ENCODE data around the gene NAE1.

DNA sequence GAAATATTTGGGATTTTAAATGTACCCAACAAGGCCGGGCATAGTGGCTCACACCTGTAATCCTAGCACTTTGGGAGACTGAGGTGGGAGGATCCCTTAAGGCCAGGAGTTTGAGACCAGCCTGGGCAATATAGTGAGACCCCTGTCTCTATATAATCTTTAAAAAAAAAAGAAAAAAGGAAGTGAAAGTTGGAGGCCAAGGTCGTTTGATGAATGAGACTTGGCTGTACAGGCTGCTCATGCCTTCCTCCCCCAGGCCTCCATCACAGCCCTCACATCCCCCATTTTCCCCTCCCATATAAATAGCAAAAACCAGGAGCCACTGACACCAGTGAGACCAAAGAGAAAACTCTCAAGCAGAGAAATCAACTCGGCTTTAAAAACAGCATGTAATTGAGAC lies 10.1 kb upstream of the NAE1 start:
- TF ChIP-seq RCOR1 (IDR thresholded peaks at IDR 0.05; ENCODE audit: low read depth, low read length) (no peak), ESRRA (IDR thresholded peaks at IDR 0.05; ENCODE audit: borderline replicate concordance, low read length) (no peak), CEBPB (IDR thresholded peaks at IDR 0.05) (no peak), POLR2A (IDR thresholded peaks at IDR 0.05; ENCODE audit: low read length) (no peak)
- TF ChIP-seq, protein P1, sequence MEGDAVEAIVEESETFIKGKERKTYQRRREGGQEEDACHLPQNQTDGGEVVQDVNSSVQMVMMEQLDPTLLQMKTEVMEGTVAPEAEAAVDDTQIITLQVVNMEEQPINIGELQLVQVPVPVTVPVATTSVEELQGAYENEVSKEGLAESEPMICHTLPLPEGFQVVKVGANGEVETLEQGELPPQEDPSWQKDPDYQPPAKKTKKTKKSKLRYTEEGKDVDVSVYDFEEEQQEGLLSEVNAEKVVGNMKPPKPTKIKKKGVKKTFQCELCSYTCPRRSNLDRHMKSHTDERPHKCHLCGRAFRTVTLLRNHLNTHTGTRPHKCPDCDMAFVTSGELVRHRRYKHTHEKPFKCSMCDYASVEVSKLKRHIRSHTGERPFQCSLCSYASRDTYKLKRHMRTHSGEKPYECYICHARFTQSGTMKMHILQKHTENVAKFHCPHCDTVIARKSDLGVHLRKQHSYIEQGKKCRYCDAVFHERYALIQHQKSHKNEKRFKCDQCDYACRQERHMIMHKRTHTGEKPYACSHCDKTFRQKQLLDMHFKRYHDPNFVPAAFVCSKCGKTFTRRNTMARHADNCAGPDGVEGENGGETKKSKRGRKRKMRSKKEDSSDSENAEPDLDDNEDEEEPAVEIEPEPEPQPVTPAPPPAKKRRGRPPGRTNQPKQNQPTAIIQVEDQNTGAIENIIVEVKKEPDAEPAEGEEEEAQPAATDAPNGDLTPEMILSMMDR (IDR thresholded peaks at IDR 0.05) = no peak
- TF ChIP-seq, protein P2, sequence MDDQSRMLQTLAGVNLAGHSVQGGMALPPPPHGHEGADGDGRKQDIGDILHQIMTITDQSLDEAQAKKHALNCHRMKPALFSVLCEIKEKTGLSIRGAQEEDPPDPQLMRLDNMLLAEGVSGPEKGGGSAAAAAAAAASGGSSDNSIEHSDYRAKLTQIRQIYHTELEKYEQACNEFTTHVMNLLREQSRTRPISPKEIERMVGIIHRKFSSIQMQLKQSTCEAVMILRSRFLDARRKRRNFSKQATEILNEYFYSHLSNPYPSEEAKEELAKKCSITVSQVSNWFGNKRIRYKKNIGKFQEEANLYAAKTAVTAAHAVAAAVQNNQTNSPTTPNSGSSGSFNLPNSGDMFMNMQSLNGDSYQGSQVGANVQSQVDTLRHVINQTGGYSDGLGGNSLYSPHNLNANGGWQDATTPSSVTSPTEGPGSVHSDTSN (IDR thresholded peaks at IDR 0.05) = no peak
- TF ChIP-seq, protein P3, sequence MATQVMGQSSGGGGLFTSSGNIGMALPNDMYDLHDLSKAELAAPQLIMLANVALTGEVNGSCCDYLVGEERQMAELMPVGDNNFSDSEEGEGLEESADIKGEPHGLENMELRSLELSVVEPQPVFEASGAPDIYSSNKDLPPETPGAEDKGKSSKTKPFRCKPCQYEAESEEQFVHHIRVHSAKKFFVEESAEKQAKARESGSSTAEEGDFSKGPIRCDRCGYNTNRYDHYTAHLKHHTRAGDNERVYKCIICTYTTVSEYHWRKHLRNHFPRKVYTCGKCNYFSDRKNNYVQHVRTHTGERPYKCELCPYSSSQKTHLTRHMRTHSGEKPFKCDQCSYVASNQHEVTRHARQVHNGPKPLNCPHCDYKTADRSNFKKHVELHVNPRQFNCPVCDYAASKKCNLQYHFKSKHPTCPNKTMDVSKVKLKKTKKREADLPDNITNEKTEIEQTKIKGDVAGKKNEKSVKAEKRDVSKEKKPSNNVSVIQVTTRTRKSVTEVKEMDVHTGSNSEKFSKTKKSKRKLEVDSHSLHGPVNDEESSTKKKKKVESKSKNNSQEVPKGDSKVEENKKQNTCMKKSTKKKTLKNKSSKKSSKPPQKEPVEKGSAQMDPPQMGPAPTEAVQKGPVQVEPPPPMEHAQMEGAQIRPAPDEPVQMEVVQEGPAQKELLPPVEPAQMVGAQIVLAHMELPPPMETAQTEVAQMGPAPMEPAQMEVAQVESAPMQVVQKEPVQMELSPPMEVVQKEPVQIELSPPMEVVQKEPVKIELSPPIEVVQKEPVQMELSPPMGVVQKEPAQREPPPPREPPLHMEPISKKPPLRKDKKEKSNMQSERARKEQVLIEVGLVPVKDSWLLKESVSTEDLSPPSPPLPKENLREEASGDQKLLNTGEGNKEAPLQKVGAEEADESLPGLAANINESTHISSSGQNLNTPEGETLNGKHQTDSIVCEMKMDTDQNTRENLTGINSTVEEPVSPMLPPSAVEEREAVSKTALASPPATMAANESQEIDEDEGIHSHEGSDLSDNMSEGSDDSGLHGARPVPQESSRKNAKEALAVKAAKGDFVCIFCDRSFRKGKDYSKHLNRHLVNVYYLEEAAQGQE (IDR thresholded peaks at IDR 0.05) = no peak
- TF ChIP-seq, protein P4, sequence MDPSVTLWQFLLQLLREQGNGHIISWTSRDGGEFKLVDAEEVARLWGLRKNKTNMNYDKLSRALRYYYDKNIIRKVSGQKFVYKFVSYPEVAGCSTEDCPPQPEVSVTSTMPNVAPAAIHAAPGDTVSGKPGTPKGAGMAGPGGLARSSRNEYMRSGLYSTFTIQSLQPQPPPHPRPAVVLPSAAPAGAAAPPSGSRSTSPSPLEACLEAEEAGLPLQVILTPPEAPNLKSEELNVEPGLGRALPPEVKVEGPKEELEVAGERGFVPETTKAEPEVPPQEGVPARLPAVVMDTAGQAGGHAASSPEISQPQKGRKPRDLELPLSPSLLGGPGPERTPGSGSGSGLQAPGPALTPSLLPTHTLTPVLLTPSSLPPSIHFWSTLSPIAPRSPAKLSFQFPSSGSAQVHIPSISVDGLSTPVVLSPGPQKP (IDR thresholded peaks at IDR 0.05; ENCODE audit: low read depth, low read length) = no peak
